ENCODE measurements around the gene CHN2.

Gene CHN2

DNA sequence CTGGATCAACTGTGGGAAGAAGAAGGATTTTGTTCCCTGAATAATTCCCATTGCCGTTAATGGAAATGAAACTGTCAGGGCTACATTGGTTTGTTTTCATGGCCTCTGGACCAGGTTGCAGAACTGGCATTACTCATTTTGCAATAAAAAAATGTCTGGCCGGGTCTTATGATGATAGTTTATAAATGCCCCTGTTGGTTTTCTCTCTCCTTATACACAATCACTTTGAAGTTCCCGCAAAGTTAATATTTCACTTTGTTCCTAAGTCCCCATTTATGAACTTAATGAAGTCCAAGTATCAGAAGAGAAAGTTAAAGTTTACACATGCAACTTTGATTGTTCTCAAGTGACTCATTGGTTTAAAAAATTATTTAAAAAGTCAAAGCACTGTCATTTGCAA lies 218.3 kb downstream of the CHN2 start:
- Histone ChIP-seq H3K4me1 (no peaks in the 10 kb centered on the region), H3K9me3 (no peaks in the 10 kb centered on the region), H3K36me3 (no peaks in the 10 kb centered on the region), H3K27ac (no peak overlapping the region), H3K27me3 (peaks cover 0 to 8% of the 10 kb centered on the region in 2 donors), H3K4me3 (no peak overlapping the region)
- intact Hi-C loops (cut with DNase I; ENCODE audit: low total_unique reads) = no loop called here
- DNase-seq = no peak
- TF ChIP-seq, protein P1, sequence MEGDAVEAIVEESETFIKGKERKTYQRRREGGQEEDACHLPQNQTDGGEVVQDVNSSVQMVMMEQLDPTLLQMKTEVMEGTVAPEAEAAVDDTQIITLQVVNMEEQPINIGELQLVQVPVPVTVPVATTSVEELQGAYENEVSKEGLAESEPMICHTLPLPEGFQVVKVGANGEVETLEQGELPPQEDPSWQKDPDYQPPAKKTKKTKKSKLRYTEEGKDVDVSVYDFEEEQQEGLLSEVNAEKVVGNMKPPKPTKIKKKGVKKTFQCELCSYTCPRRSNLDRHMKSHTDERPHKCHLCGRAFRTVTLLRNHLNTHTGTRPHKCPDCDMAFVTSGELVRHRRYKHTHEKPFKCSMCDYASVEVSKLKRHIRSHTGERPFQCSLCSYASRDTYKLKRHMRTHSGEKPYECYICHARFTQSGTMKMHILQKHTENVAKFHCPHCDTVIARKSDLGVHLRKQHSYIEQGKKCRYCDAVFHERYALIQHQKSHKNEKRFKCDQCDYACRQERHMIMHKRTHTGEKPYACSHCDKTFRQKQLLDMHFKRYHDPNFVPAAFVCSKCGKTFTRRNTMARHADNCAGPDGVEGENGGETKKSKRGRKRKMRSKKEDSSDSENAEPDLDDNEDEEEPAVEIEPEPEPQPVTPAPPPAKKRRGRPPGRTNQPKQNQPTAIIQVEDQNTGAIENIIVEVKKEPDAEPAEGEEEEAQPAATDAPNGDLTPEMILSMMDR (IDR thresholded peaks at IDR 0.05) = no peak

DNA sequence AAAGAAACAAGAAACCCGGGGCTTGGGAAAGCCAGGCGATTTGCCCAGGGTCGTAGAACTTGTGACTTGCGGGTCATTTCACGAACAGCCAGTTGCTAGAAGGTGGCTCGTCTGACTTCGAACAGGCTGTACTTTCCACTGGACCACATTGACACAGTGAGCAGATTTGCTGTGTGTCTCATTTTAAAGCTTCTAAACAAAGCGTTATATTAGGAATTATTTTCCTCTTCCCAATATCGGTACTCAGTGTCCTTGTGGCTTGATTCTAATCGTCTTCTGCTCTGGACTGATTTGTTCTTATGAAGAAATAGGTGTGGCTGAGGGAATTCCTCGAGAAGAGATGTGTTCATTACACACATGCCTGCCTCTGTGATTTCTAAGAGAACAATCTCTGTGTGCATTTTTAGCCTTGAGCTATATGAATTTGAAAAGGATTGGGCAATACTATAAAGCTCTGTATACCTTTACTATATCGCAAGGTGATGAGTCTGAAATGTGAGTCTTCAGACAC lies 219.1 kb downstream of the CHN2 start:
- Histone ChIP-seq H3K9me3 (no peaks in the 10 kb centered on the region), H3K27me3 (peaks cover 0 to 4% of the 10 kb centered on the region in 2 donors), H3K4me3 (no peak overlapping the region), H3K4me1 (no peaks in the 10 kb centered on the region), H3K27ac (no peak overlapping the region), H3K36me3 (no peaks in the 10 kb centered on the region)
- DNase-seq = no peak
- intact Hi-C loops (cut with DNase I; ENCODE audit: low total_unique reads) = no loop called here
- TF ChIP-seq, protein P1 (IDR thresholded peaks at IDR 0.05) = no peak

DNA sequence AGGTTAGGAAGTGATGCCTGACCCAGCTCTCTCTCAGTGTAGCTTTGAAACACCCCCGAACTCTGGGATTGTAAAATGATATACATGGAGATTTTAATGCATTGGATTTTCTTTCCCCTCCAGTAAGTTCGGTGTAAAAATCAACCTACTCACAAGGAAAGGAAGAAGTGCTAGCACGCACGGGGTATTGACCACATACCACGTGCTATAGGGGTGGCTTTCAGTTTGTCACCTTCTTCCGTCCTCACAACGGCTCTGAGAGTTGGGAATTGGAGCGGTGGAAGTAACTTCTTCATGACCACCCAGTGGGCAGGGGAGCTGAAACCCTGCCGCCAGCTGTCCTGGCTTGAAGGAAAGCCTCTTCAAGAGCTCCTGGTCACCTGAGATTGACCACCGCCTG lies 219.6 kb downstream of the CHN2 start:
- no peaks in the 10 kb centered on the region for H3K36me3 ChIP-seq
- TF ChIP-seq, protein P1 (IDR thresholded peaks at IDR 0.05) = no peak
- intact Hi-C loops (cut with DNase I; ENCODE audit: low total_unique reads) = no loop called here

DNA sequence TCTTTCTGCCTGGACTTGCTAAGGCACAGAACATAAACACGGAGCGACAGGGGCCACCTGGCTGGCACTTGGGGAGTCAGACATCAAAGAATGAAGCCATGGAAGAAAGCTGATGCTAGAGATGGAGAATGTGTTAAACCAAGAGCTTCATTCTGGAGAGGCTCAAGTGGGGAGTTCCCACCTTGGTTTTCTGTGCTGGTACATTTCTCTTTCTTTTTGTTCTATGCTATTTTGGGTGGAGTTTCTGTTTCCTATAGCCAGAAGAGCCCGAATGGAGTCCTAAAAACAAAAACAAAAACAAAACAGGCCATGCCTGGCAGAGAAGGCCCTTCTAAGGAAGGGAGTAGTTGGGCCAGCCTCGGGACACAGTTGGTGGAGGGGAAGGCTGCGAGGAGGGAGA lies 220.6 kb downstream of the CHN2 start:
- no peak overlapping the region for H3K4me3 ChIP-seq
- TF ChIP-seq, protein P1 (IDR thresholded peaks at IDR 0.05) = no peak
- intact Hi-C loops (cut with DNase I; ENCODE audit: low total_unique reads) = no loop called here

More for the DNA sequence above, 219.6 kb downstream of the CHN2 start:
- H3K4me3 ChIP-seq = no peak overlapping the region
- DNase-seq = no peak
- no peaks in the 10 kb centered on the region for H3K9me3 ChIP-seq
- no peak overlapping the region for H3K27ac ChIP-seq
- H3K27me3 ChIP-seq = peaks cover 0 to 4% of the 10 kb centered on the region in 2 donors
- no peaks in the 10 kb centered on the region for H3K4me1 ChIP-seq

DNA sequence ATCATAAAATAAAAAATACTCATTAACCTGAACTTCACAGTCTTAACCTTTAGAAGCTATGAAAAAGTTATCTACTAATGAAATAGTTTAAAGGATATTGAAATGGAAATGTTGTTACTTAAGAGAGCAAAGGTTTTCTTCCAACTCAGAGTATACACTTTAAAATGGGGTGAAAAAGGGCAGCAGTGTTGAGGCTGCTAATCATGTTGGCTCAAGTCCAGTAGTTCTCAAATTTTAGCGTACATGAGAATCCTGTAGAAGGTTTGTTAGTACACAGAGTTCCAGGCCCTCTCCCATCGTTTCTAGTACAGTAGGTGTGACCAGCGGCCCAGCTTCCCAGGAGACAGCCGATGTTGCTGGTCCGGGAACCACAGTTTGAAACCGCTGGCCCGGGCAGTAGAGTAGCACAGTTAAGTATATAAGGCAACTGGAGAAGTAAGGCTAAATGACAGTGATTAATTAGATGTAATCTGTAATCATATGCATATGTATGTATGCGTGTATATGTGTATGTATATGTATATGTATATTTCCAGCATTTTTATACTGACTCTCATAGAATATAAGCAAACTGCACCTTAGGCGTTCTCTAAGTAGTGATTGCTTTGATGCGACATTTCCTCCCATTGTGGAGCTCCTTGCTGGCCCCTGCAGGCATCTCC lies 221.8 kb downstream of the CHN2 start:
- no peak for DNase-seq
- TF ChIP-seq, protein P1 (IDR thresholded peaks at IDR 0.05) = no peak
- Histone ChIP-seq H3K36me3 (no peaks in the 10 kb centered on the region), H3K27me3 (peaks cover 0 to 4% of the 10 kb centered on the region in 2 donors), H3K4me3 (no peak overlapping the region), H3K4me1 (no peaks in the 10 kb centered on the region), H3K9me3 (no peaks in the 10 kb centered on the region), H3K27ac (no peak overlapping the region)
- intact Hi-C loops (cut with DNase I; ENCODE audit: low total_unique reads) = no loop called here

More for the DNA sequence above, 220.6 kb downstream of the CHN2 start:
- H3K9me3 ChIP-seq = no peaks in the 10 kb centered on the region
- peaks cover 0 to 4% of the 10 kb centered on the region in 2 donors for H3K27me3 ChIP-seq
- no peak overlapping the region for H3K27ac ChIP-seq
- no peaks in the 10 kb centered on the region for H3K4me1 ChIP-seq
- no peaks in the 10 kb centered on the region for H3K36me3 ChIP-seq
- DNase-seq = no peak

All from tibial artery (tissue), 4 donors.